GM21447 (cell line): ENCODE measurements around the gene NOC4L.
"Not testable (repeated sequence)": the region's sequence is repeated elsewhere in the genome, so short reads cannot be mapped to it uniquely, and the experiment has no call there.

ENCODE experiments used
- ATAC-seq: cut with Tn5 transposase; IDR thresholded peaks from one replicate; pipeline ENCODE4 v1.9.1; 2021; ENCODE audit not compliant: unreplicated experiment

The NOC4L gene

DNA sequence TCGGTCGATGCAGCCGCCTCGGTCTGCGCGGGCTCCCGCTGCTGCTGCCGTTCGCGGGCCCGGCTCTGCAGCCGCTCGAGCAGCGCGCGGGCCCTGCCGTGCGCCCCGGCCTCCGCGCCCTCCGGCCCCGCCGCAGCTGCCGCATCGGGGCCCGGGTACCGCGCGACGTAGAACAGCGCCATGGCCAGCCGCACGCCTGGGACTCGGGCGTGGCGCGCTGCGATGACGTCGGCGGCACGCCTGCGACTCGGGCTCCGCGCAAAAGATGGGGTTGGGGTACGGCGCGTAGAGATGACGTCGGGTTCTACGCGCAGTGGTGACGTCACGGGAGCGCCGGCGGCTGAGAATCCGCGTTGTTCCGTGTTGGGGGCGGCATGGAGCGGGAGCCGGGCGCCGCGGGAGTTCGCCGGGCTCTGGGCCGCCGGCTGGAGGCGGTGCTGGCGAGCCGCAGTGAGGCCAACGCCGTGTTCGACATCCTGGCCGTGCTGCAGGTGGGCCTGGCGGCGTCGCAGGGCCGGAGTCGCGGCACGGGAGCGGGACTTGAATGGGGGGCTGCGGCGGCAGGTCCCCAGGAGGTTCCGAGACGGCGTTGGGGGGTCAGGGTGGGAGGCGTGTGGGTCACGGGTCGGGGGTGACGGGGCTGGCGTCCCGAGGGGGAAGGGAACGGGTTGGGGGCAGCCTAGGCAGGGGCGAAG is at the start of gene NOC4L, which contains the start of gene DDX51:
Gene NOC4L (plus strand): TSS at position 343 of the 695 bp plus-strand sequence. CDS start 32 bp downstream, at position 375.
Gene DDX51 (minus strand): TSS at position 205 of the 695 bp plus-strand sequence. CDS start 23 bp downstream, at position 182.
- ATAC-seq, result peak; percentile 78

DNA sequence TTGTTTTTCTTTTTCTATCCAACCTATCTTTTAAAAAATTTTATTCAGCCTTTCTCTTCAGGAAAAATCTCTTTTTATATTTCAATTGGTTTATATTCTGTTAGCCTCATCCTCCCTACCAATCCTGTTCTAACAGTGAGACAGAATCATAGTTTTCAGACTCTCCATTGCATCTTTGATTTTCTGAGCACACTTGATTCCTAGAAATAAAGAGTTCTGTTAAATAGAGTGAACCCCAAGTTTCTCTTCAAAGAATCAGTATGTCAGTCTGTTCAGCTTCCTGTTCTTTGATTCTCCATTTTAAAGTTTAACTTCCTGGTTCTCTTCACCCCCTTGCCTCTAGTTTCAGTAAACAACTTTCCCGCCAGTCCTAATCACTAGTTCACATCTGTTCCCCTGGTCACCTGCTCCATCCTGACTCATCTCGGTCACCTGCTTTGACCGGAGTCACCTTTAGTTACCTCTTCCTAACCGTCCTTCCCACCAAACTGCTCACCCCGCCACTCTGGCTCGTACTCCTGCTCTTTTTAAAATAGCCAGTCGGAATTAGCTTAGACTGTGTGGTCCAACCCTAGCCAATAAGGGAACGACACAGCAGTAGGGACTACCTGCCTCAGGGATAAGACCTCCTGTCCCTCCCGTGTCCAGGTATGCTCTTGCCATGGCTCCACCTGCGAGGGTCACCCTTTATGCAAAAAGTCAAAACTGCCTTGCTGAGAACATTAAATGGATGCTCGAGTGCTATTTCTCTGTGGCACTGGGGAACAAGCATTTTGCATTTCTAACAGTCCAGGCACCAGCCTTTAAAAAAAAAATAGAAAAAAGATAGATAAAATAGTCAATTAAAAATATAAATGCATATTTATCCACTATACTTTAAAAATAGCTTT is 48.5 kb upstream of the NOC4L start:
- no peak for ATAC-seq

DNA sequence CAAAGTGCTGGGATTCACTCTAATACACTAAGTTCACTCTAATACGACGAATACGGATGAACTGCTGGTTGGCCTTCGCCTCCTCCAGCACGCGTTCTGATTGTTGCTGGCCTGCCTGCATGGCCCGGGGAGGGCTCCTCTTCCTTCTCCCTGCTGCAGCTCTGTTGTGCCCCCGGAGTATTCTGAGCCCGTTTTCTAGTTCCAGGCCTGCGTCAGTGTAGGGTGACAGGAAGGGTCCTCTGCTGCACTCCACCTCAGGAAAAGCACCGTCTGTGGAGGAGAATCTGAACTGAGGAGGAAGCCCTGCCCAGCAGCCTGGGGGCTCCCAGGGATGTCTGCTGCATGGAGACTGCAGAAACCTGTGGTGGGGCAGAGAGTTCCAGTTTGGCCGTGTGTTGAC is 44.5 kb upstream of the NOC4L start:
- ATAC-seq, result no peak

DNA sequence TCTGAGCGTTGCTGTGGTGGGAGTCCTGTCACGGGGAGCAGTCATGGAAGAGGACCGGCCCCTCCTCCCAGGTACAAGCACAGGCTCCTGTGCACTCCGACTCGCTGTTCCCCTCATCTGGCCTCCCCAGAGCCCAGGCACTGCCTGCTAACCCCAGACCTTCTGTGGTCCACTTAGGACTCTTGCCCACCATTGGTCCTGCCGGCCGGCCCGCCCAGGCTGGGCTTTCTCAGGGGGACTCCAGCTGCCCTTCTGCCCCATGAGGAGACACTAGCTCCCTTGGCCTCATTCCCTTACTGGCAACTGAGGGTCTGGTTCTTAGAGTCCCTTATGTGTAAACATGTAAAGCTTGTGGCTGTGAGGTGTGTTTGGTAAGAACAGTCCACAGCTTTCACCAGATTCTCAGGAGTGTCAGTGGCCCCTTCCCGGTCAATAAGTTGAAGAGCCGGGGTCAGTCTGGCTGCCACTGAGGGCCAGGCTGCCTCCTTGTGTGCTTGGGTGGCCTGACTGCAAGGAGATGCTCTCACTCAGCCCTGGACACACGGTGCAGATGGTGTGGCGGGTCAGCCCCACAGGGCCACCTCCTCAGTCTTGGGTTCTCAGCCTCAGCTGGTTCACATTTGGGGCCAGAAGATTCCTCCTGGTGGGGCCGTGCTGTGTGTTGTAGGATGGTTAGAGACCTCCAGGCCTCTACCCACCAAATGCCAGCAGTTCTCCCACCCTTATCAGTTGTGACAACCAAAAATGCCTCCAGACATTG is 43.8 kb upstream of the NOC4L start:
- ATAC-seq, result no peak

DNA sequence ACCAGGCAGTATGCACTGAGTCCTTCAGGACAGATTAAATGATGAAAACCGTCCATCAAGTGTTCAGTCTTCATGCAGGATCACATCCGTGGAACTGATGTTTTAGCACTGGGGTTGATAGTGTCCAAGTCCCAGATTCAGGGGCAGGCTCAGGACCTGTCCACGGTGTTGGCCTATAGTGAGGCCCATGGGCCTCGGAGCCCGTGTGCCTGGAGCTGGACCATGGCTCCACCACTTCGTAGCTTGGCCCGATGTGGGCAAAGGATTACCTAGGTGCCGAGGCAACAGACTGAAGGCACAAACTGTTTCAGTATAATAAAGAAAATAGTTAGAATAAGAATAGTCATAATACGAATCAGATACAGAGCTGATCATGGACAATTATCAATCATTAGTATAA is 42.0 kb upstream of the NOC4L start:
- no peak for ATAC-seq

DNA sequence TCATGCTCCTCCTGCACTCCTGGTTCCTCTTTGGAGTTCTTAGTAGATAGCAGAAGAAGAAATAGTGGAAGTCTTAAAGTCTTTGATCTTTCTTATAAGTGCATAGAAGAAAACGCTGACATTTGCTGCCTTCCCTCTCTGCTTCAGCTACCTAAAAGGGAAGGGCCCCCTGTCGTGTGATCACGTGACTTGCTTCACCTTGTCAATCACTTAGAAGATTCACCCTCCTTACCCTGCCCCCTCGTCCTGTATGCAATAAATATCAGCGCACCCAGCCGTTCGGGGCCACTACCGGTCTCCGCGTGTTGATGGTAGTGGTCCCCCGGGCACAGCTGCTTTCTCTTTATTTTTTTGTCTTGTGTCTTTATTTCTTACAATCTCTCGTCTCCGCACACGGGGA is 41.2 kb upstream of the NOC4L start:
- ATAC-seq, result not testable (repeated sequence)

DNA sequence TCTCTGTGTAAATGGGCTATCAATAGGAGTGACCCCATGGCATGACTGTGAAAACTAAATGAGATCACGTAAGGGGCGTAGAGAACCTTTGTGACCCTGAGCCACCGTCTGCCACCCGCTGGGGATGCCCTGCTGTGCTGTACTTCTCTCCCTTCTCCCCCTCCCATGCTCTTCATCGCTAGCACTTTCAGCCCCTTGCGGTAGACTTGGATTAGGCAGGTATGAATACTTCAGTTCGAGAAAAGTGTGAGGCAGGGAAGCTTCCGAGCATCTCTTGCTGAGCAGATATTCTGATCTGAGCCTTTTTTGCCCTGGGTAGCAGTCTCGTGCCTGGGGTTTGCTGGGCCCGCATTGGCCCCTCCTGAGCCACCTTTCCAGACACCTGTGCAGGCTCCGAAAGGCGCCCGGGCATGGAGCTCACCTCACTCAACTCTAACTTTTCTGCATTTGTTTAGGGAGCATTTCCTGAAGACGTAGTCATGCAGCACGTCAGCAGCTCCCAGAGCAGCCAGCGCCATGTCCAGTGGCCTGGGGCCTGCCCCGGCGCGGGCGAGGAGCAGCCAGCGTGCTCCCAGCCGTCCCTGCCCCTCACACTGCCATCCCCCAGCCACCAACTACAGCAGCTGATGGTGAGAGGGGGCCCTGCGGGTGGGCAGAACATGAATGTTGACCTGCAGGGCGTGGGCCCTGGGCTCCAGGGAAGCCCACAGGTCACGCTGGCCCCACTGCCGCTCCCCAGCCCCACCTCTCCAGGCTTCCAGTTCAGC is 40.5 kb upstream of the NOC4L start:
- ATAC-seq, result no peak

DNA sequence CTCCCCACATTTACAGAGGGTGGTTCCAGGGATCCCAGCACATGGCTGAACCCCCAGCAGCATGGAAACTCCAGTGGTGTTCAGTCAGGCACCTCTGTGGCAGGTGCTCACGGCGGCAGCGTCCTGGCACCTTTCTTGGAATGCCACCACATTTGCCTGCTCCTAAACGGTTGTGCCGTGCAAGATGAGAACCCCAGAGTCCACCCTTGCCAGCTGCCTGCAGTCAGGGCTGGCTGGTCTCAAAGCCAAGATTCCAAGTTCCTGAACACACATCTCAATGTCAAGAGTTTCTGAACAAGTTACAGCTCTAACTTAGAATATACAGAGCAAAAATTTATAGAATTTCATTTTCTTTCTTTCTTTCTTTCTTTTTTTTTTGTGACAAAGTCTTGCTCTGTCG is 38.8 kb upstream of the NOC4L start:
- no peak for ATAC-seq

DNA sequence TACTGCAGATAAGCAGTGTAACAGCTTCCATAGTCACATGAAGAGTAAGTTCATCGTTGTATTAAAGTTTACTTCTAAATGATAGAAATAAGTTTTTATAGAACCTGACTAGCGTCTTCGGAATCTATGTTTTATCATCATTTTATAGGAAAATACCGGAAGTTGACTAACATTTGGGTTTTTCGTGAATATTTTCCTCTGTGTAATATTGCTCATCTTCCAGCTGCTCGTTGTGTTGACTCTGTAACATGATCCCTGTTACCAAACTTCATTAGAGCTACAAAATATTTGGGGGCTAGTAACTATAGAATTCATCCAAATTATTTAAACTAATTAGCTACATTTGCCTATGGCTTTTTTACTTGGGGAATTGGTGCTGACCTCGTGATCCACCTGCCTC is 37.3 kb upstream of the NOC4L start:
- ATAC-seq, result no peak

DNA sequence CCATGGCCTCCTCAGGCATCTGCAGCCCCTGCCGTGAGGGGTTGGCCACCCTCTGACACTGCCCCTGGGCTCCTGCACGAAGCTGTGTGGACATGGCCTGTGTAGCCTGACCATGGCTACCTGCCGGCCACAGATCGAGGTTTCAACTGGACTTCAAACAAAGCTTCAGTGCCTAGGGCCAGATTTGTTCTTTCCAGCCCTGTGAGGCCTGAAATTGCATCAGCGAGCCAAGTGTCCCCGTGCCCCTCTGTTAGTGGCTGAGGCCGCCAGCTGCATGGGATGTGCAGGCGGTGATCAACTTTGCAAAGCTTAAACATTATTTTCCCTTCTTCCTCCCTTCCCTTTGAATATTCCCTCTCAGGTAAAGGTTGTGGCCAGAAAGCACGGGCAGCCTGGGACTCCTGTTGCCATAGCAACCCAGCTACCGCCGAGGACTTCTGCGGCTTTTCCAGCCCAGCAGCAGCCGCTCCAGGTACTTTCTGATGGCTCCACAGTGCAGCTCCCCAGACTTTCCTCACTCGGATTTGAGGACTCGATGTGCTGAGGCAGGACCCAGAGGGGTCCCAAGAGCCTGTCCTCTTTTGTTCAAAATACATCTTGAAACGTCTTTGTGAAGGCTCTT is 35.9 kb upstream of the NOC4L start:
- ATAC-seq, result no peak

DNA sequence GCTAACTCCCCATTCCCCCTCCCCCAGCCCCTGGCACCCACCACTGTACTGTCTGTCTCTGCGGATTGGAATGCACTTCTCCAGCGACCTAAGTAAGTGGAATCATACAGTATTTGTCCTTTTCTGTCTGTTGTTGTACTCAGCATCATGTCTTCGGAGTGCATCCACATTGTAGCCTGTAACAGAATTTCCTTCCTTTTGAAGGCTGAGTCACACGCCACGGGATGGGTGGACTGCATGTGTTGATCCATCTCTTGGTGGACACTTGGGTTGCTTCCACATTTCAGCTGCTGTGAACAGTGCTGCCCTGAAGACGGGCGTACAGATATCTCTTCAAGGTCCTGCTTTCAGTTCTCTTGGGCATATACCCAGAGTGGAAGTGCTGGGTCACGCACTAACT is 34.5 kb upstream of the NOC4L start:
- ATAC-seq, result no peak

DNA sequence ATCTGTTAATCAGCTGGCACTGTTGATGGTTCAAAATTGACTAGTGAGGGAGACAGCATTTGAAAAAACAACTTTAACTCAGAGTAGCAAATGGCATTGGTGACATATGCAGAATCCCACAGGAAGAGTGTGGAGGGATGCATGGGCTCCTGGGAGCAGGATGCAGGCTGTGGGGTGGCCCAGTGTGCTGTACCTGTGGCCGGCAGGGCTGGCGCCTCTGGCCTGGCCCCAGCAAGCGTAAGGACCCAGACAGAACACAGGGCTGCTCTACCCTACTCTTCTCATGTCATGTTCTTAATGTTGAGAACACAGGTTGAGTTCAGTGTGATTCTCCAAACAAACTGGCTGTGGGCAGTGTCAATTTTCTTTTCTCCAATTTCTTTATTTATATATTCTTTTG is 33.6 kb upstream of the NOC4L start:
- no peak for ATAC-seq

DNA sequence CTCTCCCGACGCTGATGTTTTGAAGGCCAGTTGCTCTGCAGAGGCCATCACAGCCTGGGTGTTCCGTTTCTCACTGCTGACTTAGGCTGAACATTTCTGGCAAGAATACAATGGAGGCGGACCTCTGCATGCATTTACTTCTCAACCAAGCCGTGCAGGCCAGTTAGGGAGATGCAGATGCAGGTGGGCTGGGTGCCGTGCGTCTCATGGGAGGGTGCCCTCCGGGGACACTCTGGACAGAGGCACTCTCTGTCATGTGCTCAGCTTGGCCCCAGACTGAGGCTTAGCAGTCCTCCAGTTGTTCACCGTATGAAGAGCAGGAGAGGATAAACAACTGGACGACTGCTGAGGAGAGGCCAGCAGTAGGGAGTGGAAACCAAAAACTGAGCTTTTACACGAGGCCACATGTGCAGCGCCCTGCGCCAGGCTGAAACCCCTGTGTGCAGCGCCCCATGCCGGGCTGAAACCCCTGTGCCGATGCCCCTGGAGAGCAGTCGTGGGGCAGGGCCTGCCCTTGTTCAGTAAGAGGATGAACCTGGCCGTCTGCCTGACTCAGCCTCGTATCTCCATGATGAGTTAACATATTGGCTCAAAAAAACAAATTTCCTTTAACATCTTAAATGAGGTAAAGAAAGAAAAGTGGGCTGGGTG is 32.5 kb upstream of the NOC4L start:
- no peak for ATAC-seq

DNA sequence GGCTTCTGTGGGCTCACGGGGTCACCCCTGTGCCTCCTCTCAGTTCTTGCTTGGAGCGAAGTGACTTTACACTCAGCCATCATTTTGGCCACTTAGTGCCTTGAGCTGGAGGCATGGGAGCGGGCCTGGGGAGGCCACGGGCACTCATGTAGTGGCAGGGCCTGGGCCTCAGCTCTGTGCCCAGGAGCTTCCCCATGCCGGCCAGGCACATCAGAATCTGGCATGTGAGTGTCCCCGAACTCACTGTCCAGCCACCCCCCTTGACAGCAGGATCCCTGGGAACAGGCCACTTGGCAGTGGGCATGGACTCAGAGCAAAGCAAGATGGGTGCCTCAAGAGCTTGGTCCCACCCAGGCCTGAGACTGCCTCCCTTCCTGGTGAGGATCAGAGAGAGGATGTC is 29.6 kb upstream of the NOC4L start:
- ATAC-seq, result no peak

DNA sequence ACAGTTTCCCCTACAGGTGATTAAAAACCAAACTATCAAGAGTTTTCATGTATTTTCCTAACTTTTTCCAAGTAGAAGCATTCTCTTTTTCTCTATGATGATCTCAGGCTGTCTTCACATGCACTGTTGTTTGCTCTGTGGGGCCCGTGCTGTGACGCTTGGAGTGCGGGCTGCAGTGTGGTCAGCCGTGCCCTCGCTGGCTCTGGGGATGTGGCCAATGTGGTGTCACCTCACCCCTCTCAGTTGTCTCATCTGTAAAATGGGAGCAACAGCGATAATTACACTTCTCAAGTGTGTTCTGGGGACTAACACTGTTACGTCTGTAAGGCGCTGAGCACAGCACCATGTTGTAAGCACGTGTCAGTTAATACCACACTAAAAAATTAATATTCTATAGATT is 28.8 kb upstream of the NOC4L start:
- no peak for ATAC-seq

DNA sequence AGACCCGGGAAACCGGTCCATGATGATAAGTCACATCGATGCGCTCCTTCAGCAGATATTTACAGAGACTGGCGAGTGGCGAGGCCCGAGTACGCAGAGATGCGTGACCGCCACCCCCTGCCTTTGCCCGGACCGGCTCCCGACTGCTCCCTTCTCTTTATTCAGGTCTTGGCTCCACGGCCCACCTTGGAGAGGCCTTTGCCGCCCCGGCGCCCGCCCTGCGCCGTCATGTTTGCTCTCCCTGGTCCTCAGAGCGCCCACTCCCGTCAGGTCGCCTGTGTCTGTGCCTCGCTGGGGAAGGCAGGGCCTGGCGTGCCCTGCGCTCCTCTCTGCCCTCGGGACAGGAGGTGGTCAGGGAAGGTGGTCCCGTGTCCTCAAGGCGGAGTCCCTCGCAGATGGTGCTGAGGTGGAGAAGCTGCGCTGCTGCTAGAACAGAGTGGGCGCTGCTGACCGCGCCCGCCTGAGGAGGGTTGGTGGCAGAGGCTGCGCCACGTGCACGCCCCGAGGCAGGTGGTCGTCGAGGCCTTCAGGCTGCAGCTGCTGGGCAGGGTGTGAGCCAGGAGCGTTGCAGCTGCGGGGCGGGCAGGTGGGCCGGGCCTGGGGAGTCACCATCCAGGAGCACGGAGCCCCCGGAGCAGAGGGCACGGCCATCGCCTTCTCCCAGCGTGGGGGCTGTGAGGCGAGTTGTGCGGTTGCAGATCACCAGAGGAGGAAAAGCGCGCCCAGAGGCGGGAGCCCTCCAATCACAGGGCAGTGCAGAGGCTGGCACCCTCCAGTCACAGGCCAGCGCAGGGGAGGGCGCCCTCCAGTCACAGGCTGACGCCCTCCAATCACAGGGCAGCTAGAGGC is 27.3 kb upstream of the NOC4L start:
- no peak for ATAC-seq

DNA sequence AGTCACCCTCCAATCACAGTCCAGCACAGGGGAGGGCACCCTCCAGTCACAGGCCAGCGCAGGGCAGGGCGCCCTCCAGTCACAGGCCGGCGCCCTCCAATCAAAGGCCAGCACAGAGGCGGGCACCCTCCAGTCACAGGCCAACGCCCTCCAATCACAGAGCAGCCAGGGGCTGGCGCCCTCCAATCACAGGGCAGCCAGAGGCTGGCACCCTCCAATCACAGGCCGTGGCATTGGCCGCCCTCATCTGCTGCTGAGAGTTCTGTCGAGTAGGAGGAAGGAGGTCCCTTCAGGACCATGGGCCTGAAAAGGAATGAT is 26.7 kb upstream of the NOC4L start:
- ATAC-seq, result no peak

DNA sequence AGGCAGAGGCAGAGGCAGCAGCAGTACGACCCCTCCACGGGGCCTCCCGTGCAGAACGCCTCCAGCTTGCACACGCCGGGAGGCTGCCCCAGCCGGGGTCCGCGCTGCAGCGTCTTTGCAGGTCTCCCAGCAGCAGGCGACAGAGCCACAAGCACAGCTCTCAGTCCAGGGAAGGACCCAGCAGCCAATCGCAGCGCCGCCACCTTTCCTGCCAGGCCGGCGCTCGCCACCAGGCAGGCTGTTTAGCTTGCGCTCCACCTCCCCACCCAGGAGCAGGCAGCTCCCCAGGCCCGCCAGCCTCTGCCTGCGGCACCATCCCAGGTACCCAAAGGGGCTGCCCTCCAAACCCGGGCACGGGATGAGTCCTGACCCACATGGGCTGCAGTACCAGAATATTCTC is 25.4 kb upstream of the NOC4L start:
- ATAC-seq, result no peak

DNA sequence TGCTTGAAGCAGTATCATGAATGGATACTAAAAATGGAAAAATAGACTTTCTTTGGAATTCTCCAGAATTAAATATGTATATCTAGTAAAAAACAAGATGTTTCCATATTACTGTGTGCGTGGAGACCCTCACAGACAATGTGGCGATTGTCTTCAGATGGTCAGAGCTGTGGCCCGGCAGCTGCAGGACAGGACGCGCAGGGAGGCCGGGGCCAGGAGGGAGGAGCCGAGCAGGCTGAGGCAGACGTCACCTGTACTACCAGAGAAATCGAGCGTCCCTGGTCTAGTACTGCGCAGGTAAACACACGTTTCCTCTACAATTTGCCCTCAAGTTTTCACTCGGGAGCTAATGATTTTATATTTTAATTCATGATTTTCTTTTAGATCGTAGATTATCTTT is 23.0 kb upstream of the NOC4L start:
- no peak for ATAC-seq
